HL-60 (cell line): ENCODE data around the gene FAM227B.

Experiments used
- DNase-seq, 2 experiments: peaks; one replicate each; pipeline ENCODE4 v3.0.0-alpha.2; 2010 to 2020; ENCODE audit warnings: low read depth in 1 of 2, low spot score in 1 of 2
- H3K27ac ChIP-seq: fragments of 250-450 bp; sonication (Bioruptor Pico); replicated peaks from 2 replicates; pipeline ENCODE4 v1.5.1; 2020; ENCODE audit warnings: mild to moderate bottlenecking, moderate library complexity
- H3K27me3 ChIP-seq: fragments of 250-450 bp; sonication (Bioruptor Pico); 2 replicates; pipeline ENCODE4 v1.5.1; 2021; ENCODE audit warnings: mild to moderate bottlenecking, moderate library complexity; ENCODE audit not compliant: insufficient read depth, poor library complexity, severe bottlenecking
- H3K4me3 ChIP-seq: replicated peaks from 2 replicates; pipeline ENCODE4 v1.5.1; 2011; ENCODE audit warnings: mild to moderate bottlenecking, control low read depth, low read length; ENCODE audit not compliant: insufficient read depth
- GABPA ChIP-seq: IDR thresholded peaks from 2 replicates; pipeline ENCODE4 v1.6.1; 2012; ENCODE audit warnings: low read depth
- POLR2AphosphoS5 ChIP-seq: IDR thresholded peaks from 2 replicates; pipeline ENCODE4 v1.6.1; 2012; ENCODE audit warnings: low read depth
- SPI1 ChIP-seq: IDR thresholded peaks from 2 replicates; pipeline ENCODE4 v1.6.1; 2012; ENCODE audit warnings: low read depth, mild to moderate bottlenecking, borderline replicate concordance
- TF ChIP-seq, protein P1 (sequence below): IDR thresholded peaks from one replicate; pipeline ENCODE4 v1.5.1; 2011; ENCODE audit warnings: low read length, control low read depth, inconsistent platforms; ENCODE audit not compliant: insufficient read depth
- TF ChIP-seq, protein P2 (sequence below): IDR thresholded peaks from 2 replicates; pipeline ENCODE4 v1.6.1; 2012; ENCODE audit warnings: low read depth; ENCODE audit not compliant: insufficient replicate concordance

FAM227B gene

DNA sequence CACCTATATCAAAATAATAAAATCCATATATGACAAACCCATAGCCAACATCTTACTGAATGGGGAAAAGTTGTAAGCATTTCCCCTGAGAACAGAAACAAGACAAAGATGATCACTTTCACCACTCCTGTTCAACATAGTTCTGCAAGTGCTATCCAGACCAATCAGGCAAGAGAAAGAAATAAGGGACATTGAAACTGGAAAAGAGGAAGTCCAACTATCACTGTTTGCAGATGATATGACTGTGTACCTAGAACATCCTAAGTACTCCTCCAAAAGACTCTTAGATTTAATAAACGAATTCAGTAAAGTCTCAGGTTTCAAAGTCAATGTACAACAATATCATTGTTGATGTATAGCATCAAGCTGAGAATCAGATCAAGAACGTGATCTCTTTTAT is 233.1 kb downstream of the FAM227B start:
- TF ChIP-seq, protein P1, sequence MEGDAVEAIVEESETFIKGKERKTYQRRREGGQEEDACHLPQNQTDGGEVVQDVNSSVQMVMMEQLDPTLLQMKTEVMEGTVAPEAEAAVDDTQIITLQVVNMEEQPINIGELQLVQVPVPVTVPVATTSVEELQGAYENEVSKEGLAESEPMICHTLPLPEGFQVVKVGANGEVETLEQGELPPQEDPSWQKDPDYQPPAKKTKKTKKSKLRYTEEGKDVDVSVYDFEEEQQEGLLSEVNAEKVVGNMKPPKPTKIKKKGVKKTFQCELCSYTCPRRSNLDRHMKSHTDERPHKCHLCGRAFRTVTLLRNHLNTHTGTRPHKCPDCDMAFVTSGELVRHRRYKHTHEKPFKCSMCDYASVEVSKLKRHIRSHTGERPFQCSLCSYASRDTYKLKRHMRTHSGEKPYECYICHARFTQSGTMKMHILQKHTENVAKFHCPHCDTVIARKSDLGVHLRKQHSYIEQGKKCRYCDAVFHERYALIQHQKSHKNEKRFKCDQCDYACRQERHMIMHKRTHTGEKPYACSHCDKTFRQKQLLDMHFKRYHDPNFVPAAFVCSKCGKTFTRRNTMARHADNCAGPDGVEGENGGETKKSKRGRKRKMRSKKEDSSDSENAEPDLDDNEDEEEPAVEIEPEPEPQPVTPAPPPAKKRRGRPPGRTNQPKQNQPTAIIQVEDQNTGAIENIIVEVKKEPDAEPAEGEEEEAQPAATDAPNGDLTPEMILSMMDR = no peak
- TF ChIP-seq SPI1 = peak; percentile 91
- Histone ChIP-seq H3K4me3 (no peak overlapping the region), H3K27ac (no peak overlapping the region), H3K27me3 (no peaks in the 10 kb centered on the region)
- no peak for DNase-seq

DNA sequence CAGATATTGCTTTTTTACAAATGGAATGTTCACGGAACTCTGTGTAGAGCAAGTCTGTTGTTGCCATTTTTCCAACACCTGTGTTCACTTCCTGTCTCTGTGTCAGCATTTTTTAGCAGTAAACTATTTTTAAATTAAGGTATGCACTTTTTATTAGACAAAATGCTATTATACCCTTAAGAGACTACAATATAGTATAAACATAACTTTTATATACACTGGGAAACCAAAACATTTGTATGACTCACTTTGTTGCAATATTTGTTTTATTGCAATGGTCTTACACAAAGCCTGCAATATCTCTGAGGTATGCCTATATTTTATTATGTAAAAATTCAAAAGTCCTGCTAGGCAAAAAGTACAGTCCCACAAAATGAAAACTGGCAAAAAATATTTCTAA is 237.4 kb downstream of the FAM227B start:
- TF ChIP-seq, protein P1 = no peak
- TF ChIP-seq, protein P2, sequence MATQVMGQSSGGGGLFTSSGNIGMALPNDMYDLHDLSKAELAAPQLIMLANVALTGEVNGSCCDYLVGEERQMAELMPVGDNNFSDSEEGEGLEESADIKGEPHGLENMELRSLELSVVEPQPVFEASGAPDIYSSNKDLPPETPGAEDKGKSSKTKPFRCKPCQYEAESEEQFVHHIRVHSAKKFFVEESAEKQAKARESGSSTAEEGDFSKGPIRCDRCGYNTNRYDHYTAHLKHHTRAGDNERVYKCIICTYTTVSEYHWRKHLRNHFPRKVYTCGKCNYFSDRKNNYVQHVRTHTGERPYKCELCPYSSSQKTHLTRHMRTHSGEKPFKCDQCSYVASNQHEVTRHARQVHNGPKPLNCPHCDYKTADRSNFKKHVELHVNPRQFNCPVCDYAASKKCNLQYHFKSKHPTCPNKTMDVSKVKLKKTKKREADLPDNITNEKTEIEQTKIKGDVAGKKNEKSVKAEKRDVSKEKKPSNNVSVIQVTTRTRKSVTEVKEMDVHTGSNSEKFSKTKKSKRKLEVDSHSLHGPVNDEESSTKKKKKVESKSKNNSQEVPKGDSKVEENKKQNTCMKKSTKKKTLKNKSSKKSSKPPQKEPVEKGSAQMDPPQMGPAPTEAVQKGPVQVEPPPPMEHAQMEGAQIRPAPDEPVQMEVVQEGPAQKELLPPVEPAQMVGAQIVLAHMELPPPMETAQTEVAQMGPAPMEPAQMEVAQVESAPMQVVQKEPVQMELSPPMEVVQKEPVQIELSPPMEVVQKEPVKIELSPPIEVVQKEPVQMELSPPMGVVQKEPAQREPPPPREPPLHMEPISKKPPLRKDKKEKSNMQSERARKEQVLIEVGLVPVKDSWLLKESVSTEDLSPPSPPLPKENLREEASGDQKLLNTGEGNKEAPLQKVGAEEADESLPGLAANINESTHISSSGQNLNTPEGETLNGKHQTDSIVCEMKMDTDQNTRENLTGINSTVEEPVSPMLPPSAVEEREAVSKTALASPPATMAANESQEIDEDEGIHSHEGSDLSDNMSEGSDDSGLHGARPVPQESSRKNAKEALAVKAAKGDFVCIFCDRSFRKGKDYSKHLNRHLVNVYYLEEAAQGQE = no peak
- no peak for TF ChIP-seq GABPA
- TF ChIP-seq POLR2AphosphoS5 = no peak
- TF ChIP-seq SPI1 = no peak
- DNase-seq = no peak
- no peaks in the 10 kb centered on the region for H3K27me3 ChIP-seq
- H3K27ac ChIP-seq = no peak overlapping the region
- no peak overlapping the region for H3K4me3 ChIP-seq

DNA sequence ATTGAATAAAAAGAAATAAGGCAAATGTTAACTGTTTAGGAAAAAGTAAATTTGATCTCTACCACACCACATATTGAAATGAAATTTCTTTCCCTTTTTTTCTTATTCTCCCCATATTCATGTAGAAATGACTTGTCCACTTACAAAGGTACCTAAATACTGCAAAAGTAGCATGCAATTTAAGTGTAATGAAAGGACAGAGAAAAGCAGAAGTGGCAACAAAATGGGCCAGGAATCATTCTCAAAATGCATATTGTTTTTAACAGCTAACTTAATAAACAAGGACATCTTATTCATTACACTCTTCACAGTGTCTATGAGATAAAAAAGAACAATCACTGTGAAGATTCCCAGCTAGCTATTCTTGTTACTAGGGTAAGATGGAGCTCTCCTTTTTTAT is 238.2 kb downstream of the FAM227B start:
- no peak overlapping the region for H3K4me3 ChIP-seq
- DNase-seq = no peak
- no peak overlapping the region for H3K27ac ChIP-seq
- TF ChIP-seq, protein P1 = no peak
- no peak for TF ChIP-seq POLR2AphosphoS5
- peak; percentile 86 for TF ChIP-seq SPI1
- H3K27me3 ChIP-seq = no peaks in the 10 kb centered on the region

DNA sequence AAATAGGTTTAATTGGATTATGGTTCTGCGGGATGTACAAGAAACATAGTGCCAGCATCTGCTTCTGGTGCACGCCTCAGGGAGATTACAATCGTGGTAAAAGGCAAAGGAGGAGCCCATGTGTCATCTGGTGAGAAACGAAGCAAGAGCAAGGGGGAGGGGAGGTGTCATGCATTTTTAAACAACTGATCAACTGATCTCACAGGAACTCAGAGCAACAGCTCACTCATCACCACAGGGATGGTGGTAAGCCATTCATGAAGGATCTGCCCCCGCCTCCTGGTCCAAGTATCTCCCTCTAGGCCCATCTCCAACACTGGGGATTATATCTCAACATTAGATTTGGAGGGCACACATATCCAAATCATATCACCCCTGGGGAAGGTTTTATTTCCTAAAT is 239.7 kb downstream of the FAM227B start:
- Histone ChIP-seq H3K27me3 (no peaks in the 10 kb centered on the region), H3K4me3 (no peak overlapping the region), H3K27ac (no peak overlapping the region)
- no peak for TF ChIP-seq POLR2AphosphoS5
- TF ChIP-seq, protein P1 = no peak
- no peak for TF ChIP-seq SPI1
- TF ChIP-seq GABPA = no peak
- TF ChIP-seq, protein P2 = no peak
- DNase-seq = no peak
